ENCODE measurements around the gene CLEC17A. TPM values are rescaled to one million over a fixed set of nuclear protein-coding genes. Genes with fewer than 3 reads are reported as not detected.
A peak's percentile ranks its signal among the peaks of the same experiment; 100 is the strongest.
"Not testable (repeated sequence)": the region's sequence is repeated elsewhere in the genome, so short reads cannot be mapped to it uniquely, and the experiment has no call there.

Gene CLEC17A
- total and polyA plus RNA-seq, 5 donors from 2014 or later = 0.25 TPM; not detected in 4

- no peaks in the 10 kb centered on the region for H3K9me3 ChIP-seq (ENCODE audit: control insufficient read depth in 2 of 2, low read length in 2 of 2)
- Mint-ChIP-seq H3K4me3 (no peak overlapping the region), H3K27ac (peak overlapping the region in 1 of 3 donors; percentile 4), H3K36me3 (no peaks in the 10 kb centered on the region), H3K9me3 (peaks cover 0 to 2% (median 0%) of the 10 kb centered on the region in 7 donors), H3K27me3 (no peaks in the 10 kb centered on the region), H3K4me1 (peaks cover 5 to 10% (median 6%) of the 10 kb centered on the region in 4 donors)
- H3K36me3 ChIP-seq (ENCODE audit: control insufficient read depth, insufficient read depth, low read length) = no peaks in the 10 kb centered on the region
- no peaks in the 10 kb centered on the region for H3K27me3 ChIP-seq (ENCODE audit: control insufficient read depth, insufficient read depth, low read length)
- peaks cover 6% of the 10 kb centered on the region for H3K4me1 ChIP-seq (ENCODE audit: control insufficient read depth, insufficient read depth, low read length, poor library complexity, severe bottlenecking)
- DNase-seq = no peak
- no peak for ATAC-seq (ENCODE audit: low read depth in 2 of 2)
- no peak overlapping the region for H3K4me3 ChIP-seq (ENCODE audit: low read depth, low read length)
- no peak overlapping the region for H3K27ac ChIP-seq (ENCODE audit: insufficient read depth, low read length, poor library complexity, severe bottlenecking)
Measured at GRCh38 chr19:14577885-14578427, 4.9 kb upstream of the CLEC17A start.

DNA sequence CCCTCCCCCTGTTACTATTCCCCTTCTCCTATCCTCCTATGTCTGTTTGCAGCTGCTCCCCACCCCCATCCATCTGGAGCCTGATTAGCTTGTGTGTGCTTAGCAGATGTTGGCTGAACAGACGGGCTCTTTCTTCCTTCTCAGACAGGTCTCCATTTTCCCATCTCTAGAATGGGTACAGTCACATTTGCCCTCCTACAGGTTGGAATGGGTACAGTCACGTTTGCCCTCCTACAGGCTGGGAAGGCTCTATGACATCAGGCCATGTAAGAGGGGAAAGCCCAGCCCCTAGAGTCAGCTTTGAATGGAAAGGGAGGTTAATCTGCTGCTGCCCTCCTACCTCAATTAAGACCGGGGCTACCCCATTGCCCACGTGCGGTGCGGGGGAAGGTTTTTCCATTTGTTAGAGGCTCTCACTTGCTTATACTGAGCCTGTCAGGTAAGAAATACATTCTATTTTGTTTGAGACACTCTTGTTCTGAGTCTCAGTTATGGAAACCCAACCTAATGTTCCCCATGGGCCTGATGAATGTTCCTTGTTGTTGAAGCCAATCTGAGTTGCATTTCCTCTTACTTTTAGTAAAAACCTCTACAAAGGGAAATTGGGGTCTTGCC lies 2.2 kb upstream of the CLEC17A start:
- ATAC-seq (ENCODE audit: low read depth in 2 of 2) (no peak), DNase-seq (no peak)
- H3K4me3 ChIP-seq (ENCODE audit: low read depth, low read length) = no peak overlapping the region
- Mint-ChIP-seq H3K4me3 (no peak overlapping the region), H3K4me1 (peaks cover 0 to 3% (median under 1%) of the 10 kb centered on the region in 4 donors), H3K27me3 (no peaks in the 10 kb centered on the region), H3K9me3 (no peaks in the 10 kb centered on the region), H3K27ac (no peak overlapping the region), H3K36me3 (no peaks in the 10 kb centered on the region)
- H3K9me3 ChIP-seq (ENCODE audit: control insufficient read depth in 2 of 2, low read length in 2 of 2) = no peaks in the 10 kb centered on the region
- H3K27ac ChIP-seq (ENCODE audit: insufficient read depth, low read length, poor library complexity, severe bottlenecking) = no peak overlapping the region
- H3K27me3 ChIP-seq (ENCODE audit: control insufficient read depth, insufficient read depth, low read length) = no peaks in the 10 kb centered on the region
- no peaks in the 10 kb centered on the region for H3K4me1 ChIP-seq (ENCODE audit: control insufficient read depth, insufficient read depth, low read length, poor library complexity, severe bottlenecking)
- H3K36me3 ChIP-seq (ENCODE audit: control insufficient read depth, insufficient read depth, low read length) = no peaks in the 10 kb centered on the region

- H3K4me3 ChIP-seq (ENCODE audit: low read depth, low read length); H3K27me3 ChIP-seq (ENCODE audit: control insufficient read depth, insufficient read depth, low read length); H3K36me3 ChIP-seq (ENCODE audit: control insufficient read depth, insufficient read depth, low read length); H3K4me1 Mint-ChIP-seq; H3K27me3 Mint-ChIP-seq; H3K27ac ChIP-seq (ENCODE audit: insufficient read depth, low read length, poor library complexity, severe bottlenecking); ATAC-seq (ENCODE audit: low read depth in 2 of 2); H3K36me3 Mint-ChIP-seq; DNase-seq; H3K4me1 ChIP-seq (ENCODE audit: control insufficient read depth, insufficient read depth, low read length, poor library complexity, severe bottlenecking); H3K9me3 Mint-ChIP-seq; H3K9me3 ChIP-seq (ENCODE audit: control insufficient read depth in 2 of 2, low read length in 2 of 2); H3K27ac Mint-ChIP-seq: not testable (repeated sequence)
- H3K4me3 Mint-ChIP-seq = peak overlapping the region in 1 of 4 donors; percentile 38
Measured at GRCh38 chr19:14584372-14584771, 1.5 kb downstream of the CLEC17A start.

GRCh38 chr19:14585187-14585586 lies 2.3 kb downstream of the CLEC17A start:
- DNase-seq = peak in 1 of 3 donors; percentile 46
- not testable (repeated sequence) for H3K27ac ChIP-seq (ENCODE audit: insufficient read depth, low read length, poor library complexity, severe bottlenecking); H3K9me3 Mint-ChIP-seq; H3K27me3 ChIP-seq (ENCODE audit: control insufficient read depth, insufficient read depth, low read length); H3K4me1 Mint-ChIP-seq; H3K9me3 ChIP-seq (ENCODE audit: control insufficient read depth in 2 of 2, low read length in 2 of 2); H3K36me3 ChIP-seq (ENCODE audit: control insufficient read depth, insufficient read depth, low read length); H3K4me1 ChIP-seq (ENCODE audit: control insufficient read depth, insufficient read depth, low read length, poor library complexity, severe bottlenecking); H3K27me3 Mint-ChIP-seq; H3K4me3 ChIP-seq (ENCODE audit: low read depth, low read length); H3K36me3 Mint-ChIP-seq; H3K27ac Mint-ChIP-seq; H3K4me3 Mint-ChIP-seq
- ATAC-seq (ENCODE audit: low read depth in 2 of 2) = peak; percentile 81 to 85

GRCh38 chr19:14589433-14589832 lies 6.5 kb downstream of the CLEC17A start:
- H3K9me3 ChIP-seq (ENCODE audit: control insufficient read depth in 2 of 2, low read length in 2 of 2); H3K27ac ChIP-seq (ENCODE audit: insufficient read depth, low read length, poor library complexity, severe bottlenecking); H3K4me1 ChIP-seq (ENCODE audit: control insufficient read depth, insufficient read depth, low read length, poor library complexity, severe bottlenecking); H3K27ac Mint-ChIP-seq; H3K27me3 Mint-ChIP-seq; H3K4me1 Mint-ChIP-seq; H3K27me3 ChIP-seq (ENCODE audit: control insufficient read depth, insufficient read depth, low read length); H3K36me3 ChIP-seq (ENCODE audit: control insufficient read depth, insufficient read depth, low read length); H3K4me3 ChIP-seq (ENCODE audit: low read depth, low read length); H3K4me3 Mint-ChIP-seq; H3K9me3 Mint-ChIP-seq; H3K36me3 Mint-ChIP-seq: not testable (repeated sequence)
- DNase-seq (peak in 1 of 3 donors; percentile 26), ATAC-seq (ENCODE audit: low read depth in 2 of 2) (peak; percentile 48 to 60)

DNA sequence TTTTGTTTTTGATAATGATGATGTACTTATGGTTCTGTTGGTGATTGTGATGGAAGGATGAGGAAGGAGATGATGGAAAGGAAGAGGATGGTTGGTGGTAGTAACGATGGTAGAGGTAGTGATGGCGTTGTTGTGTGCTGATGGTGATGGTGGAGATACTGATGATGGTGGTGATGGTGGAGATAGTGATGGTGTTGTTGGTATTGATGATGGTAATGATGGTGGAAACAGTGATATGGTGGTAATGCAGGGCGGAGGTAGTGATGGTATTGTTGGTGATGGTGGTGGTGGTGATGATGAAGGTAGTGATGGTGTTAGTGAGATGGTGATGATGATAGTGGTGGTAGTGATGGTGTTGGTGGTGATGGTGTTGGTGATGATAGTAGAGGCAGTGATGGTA lies 12.7 kb downstream of the CLEC17A start:
- Mint-ChIP-seq H3K9me3 (peaks cover 0 to 10% (median 4%) of the 10 kb centered on the region in 7 donors), H3K4me3 (no peak overlapping the region), H3K36me3 (peaks cover 7% of the 10 kb centered on the region), H3K4me1 (no peaks in the 10 kb centered on the region), H3K27ac (no peak overlapping the region), H3K27me3 (peaks cover 6% of the 10 kb centered on the region)
- Histone ChIP-seq H3K4me1 (ENCODE audit: control insufficient read depth, insufficient read depth, low read length, poor library complexity, severe bottlenecking) (no peaks in the 10 kb centered on the region), H3K36me3 (ENCODE audit: control insufficient read depth, insufficient read depth, low read length) (no peaks in the 10 kb centered on the region), H3K9me3 (ENCODE audit: control insufficient read depth in 2 of 2, low read length in 2 of 2) (no peaks in the 10 kb centered on the region), H3K27ac (ENCODE audit: insufficient read depth, low read length, poor library complexity, severe bottlenecking) (no peak overlapping the region), H3K4me3 (ENCODE audit: low read depth, low read length) (no peak overlapping the region), H3K27me3 (ENCODE audit: control insufficient read depth, insufficient read depth, low read length) (no peaks in the 10 kb centered on the region)
- DNase-seq (no peak), ATAC-seq (ENCODE audit: low read depth in 2 of 2) (no peak)

GRCh38 chr19:14599548-14600147 lies 16.8 kb downstream of the CLEC17A start:
- H3K27me3 ChIP-seq (ENCODE audit: control insufficient read depth, insufficient read depth, low read length) = no peaks in the 10 kb centered on the region
- no peak for DNase-seq
- H3K9me3 ChIP-seq (ENCODE audit: control insufficient read depth in 2 of 2, low read length in 2 of 2) = no peaks in the 10 kb centered on the region
- Mint-ChIP-seq H3K9me3 (peaks cover 0 to 10% (median 4%) of the 10 kb centered on the region in 7 donors), H3K4me1 (peaks cover 3 to 8% (median 7%) of the 10 kb centered on the region in 4 donors), H3K36me3 (peaks cover 7% of the 10 kb centered on the region), H3K27ac (no peak overlapping the region), H3K4me3 (no peak overlapping the region), H3K27me3 (peaks cover 6% of the 10 kb centered on the region)
- no peak for ATAC-seq (ENCODE audit: low read depth in 2 of 2)
- no peak overlapping the region for H3K27ac ChIP-seq (ENCODE audit: insufficient read depth, low read length, poor library complexity, severe bottlenecking)
- no peak overlapping the region for H3K4me3 ChIP-seq (ENCODE audit: low read depth, low read length)
- no peaks in the 10 kb centered on the region for H3K36me3 ChIP-seq (ENCODE audit: control insufficient read depth, insufficient read depth, low read length)
- peaks cover 3% of the 10 kb centered on the region for H3K4me1 ChIP-seq (ENCODE audit: control insufficient read depth, insufficient read depth, low read length, poor library complexity, severe bottlenecking)

GRCh38 chr19:14603990-14604387 lies 21.1 kb downstream of the CLEC17A start:
- Mint-ChIP-seq H3K27ac (peak overlapping the region in 2 of 3 donors; percentile 60 to 71), H3K27me3 (no peaks in the 10 kb centered on the region), H3K4me3 (no peak overlapping the region), H3K4me1 (peaks cover 3 to 15% (median 9%) of the 10 kb centered on the region in 4 donors), H3K36me3 (no peaks in the 10 kb centered on the region), H3K9me3 (no peaks in the 10 kb centered on the region)
- Histone ChIP-seq H3K4me3 (ENCODE audit: low read depth, low read length) (no peak overlapping the region), H3K9me3 (ENCODE audit: control insufficient read depth in 2 of 2, low read length in 2 of 2) (no peaks in the 10 kb centered on the region), H3K27ac (ENCODE audit: insufficient read depth, low read length, poor library complexity, severe bottlenecking) (no peak overlapping the region), H3K36me3 (ENCODE audit: control insufficient read depth, insufficient read depth, low read length) (no peaks in the 10 kb centered on the region), H3K27me3 (ENCODE audit: control insufficient read depth, insufficient read depth, low read length) (no peaks in the 10 kb centered on the region), H3K4me1 (ENCODE audit: control insufficient read depth, insufficient read depth, low read length, poor library complexity, severe bottlenecking) (peaks cover 6% of the 10 kb centered on the region)
- DNase-seq = peak in 1 of 3 donors; percentile 52
- peak in 1 of 2 donors; percentile 37 for ATAC-seq (ENCODE audit: low read depth in 2 of 2)
